ENCODE results near the gene KIAA1755. TPM values are rescaled to one million over a fixed set of nuclear protein-coding genes. Genes with fewer than 3 reads are reported as not detected.
A peak's percentile ranks its signal among the peaks of the same experiment; 100 is the strongest.

KIAA1755 gene
- total and polyA plus RNA-seq, 8 donors, result 1.2 to 9.4 (median 3.1) TPM; not detected in 1

DNA sequence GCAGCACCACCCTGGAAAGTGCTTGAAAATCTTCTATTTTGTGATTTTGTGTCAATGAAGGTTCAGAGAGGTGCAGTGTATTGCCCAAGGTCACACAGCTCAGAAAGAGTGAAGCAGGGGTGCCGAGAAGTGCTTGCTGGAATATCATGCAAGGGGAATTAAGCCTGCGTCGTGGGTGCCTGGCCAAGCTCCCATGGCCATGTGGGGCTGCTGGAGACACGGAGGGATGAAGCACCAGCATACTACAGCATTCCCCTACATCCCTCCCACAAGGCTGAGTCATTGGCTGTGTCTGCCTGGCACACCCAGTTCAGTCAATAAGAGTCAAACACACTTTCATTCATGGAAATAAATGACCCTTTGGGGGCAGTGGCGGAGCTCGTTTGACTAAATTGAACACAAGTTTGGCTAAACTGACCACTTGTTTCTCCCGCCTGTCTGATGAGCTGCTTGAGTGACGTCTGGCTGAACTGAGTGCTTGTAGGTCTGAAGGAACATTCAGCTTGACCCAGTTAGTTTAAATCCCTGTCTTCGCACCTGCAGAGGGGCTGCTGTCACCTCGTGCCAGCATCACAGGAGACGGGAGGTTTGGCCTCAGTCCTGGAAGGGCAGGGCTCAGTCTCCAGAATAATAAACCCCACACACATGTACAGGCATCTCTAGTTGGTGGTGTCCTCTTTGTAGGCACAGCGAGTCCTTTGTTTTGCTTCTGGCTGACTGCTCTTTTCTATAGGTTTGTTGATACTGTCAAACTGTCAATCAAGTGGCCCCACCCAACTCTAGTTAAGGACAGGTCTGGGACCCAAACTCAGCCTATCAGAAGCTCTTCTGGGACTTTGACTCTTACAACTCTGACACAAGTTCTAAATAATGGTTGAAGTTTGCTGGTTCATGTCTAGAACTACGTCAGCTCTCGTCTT, 87.0 kb downstream of the KIAA1755 start:
- WGBS, 5 donors, result 30 to 43% (median 32%) methylated on average over 14 of the region's 14 CpGs
- Histone ChIP-seq H3K27ac (peak overlapping the region in 2 of 5 donors; percentile 38 to 54), H3K9me3 (no peaks in the 10 kb centered on the region), H3K36me3 (no peaks in the 10 kb centered on the region), H3K27me3 (no peaks in the 10 kb centered on the region), H3K4me3 (no peak overlapping the region), H3K4me1 (peaks cover 12 to 30% (median 16%) of the 10 kb centered on the region in 4 donors)
- intact Hi-C loops (cut with DNase I; ENCODE audit: low total_unique reads), result no loop called here
- peak; percentile 40 to 86 for DNase-seq
- TF ChIP-seq, protein P1, sequence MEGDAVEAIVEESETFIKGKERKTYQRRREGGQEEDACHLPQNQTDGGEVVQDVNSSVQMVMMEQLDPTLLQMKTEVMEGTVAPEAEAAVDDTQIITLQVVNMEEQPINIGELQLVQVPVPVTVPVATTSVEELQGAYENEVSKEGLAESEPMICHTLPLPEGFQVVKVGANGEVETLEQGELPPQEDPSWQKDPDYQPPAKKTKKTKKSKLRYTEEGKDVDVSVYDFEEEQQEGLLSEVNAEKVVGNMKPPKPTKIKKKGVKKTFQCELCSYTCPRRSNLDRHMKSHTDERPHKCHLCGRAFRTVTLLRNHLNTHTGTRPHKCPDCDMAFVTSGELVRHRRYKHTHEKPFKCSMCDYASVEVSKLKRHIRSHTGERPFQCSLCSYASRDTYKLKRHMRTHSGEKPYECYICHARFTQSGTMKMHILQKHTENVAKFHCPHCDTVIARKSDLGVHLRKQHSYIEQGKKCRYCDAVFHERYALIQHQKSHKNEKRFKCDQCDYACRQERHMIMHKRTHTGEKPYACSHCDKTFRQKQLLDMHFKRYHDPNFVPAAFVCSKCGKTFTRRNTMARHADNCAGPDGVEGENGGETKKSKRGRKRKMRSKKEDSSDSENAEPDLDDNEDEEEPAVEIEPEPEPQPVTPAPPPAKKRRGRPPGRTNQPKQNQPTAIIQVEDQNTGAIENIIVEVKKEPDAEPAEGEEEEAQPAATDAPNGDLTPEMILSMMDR (IDR thresholded peaks at IDR 0.05), result no peak
- TF ChIP-seq POLR2AphosphoS5 (IDR thresholded peaks at IDR 0.05), result peak in 2 of 3 donors; percentile 29 to 74

DNA sequence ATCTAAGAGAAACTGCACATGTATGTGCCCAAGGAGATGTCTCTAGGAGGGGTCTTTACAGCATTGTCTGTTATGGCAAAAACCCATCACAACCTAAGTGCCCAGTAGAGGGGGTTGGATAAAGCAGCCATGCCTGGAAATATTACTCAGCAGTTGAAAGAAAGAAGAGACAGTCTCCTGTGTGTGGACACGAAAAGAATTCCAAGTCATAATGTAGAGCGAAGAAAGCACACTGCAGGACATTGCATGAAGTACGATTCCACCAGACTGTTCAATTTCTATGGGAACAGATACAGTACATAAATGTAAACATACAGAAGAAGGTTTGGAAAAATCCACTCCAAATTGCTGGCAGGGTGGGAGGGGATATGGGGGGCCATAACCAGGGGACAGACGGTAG, 88.1 kb downstream of the KIAA1755 start:
- H3K4me3 ChIP-seq, result no peak overlapping the region
- H3K36me3 ChIP-seq, result no peaks in the 10 kb centered on the region
- no peaks in the 10 kb centered on the region for H3K27me3 ChIP-seq
- TF ChIP-seq, protein P1 (IDR thresholded peaks at IDR 0.05), result no peak
- TF ChIP-seq EP300 (IDR thresholded peaks at IDR 0.05), result no peak
- no peak for TF ChIP-seq POLR2AphosphoS5 (IDR thresholded peaks at IDR 0.05)
- no peak for TF ChIP-seq POLR2A (IDR thresholded peaks at IDR 0.05)
- DNase-seq, result no peak
- no peak overlapping the region for H3K27ac ChIP-seq
- intact Hi-C loops (cut with DNase I; ENCODE audit: low total_unique reads), result no loop called here
- 39 to 55% (median 48%) methylated on average over 4 of the region's 4 CpGs for WGBS, 5 donors
- peaks cover 16 to 41% (median 25%) of the 10 kb centered on the region in 4 donors for H3K4me1 ChIP-seq
- no peaks in the 10 kb centered on the region for H3K9me3 ChIP-seq

DNA sequence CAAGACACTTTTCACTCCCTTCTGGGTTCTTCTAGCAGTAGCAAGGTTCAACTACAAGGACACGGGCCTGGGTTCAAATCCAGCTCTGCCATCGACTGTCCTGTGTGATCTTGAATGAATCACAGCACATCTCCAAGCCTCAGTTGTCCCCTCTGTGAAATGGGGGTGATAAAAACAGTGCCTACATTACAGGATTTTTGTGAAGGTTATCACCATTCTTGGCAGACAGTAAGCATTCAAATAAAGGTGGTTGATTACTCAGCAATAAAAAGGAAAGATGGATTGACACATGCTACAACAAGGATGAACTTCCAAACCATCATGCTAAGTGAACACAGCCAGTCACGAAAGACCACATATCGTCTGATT, 88.9 kb downstream of the KIAA1755 start:
- TF ChIP-seq EP300 (IDR thresholded peaks at IDR 0.05) (no peak), POLR2A (IDR thresholded peaks at IDR 0.05) (no peak), POLR2AphosphoS5 (IDR thresholded peaks at IDR 0.05) (no peak)
- TF ChIP-seq, protein P1 (IDR thresholded peaks at IDR 0.05), result no peak
- Histone ChIP-seq H3K4me1 (peaks cover 17 to 48% (median 28%) of the 10 kb centered on the region in 4 donors), H3K27me3 (no peaks in the 10 kb centered on the region), H3K27ac (peak overlapping the region in 3 of 5 donors; percentile 4 to 20 (median 16)), H3K36me3 (no peaks in the 10 kb centered on the region), H3K4me3 (no peak overlapping the region), H3K9me3 (no peaks in the 10 kb centered on the region)
- intact Hi-C loops (cut with DNase I; ENCODE audit: low total_unique reads), result no loop called here
- DNase-seq, result no peak
- 61 to 78% (median 64%) methylated on average over 4 of the region's 4 CpGs for WGBS, 5 donors

DNA sequence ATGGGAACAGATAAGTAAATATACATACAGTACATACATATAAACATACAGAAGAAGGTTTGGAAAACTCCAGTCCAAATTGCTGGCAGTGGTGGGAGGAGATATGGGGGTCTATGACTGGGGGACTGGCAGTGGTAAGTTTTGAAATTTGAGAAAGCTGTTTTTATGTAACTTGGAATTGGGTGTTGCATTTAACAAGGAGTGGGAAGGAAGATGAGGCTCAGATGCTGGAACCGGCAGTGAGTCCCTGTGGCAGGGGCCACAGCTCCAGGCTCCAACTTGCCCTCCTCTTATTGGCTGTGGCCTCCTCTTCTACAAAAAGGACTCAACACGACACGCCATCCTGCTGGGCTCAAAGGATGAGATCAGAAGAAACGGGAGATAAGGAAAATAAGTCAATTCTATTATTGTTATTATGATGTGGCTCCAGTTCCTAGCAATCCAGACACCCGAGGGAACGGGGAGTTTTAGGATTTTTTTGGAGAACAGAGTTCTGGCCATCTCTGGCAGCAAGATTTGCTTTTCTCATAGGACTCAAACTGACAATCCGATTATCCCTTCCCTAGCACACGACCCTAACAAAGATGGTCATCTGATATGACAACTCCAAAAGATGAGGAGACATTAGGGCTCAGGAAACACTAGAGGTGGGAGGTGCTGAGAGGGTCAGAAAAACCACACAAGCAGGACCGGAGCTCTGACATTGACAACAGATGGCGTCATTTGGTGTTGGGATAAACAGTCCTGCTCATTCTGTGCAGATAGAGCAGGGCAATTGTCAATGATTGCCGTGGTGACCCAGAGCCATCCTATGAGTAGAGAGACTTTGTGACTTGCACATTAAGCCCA, 89.5 kb downstream of the KIAA1755 start:
- WGBS, 5 donors, result 49 to 55% (median 52%) methylated on average over 11 of the region's 11 CpGs
- peak overlapping the region in 3 of 5 donors; percentile 4 to 20 (median 18) for H3K27ac ChIP-seq
- TF ChIP-seq POLR2AphosphoS5 (IDR thresholded peaks at IDR 0.05) (no peak), EP300 (IDR thresholded peaks at IDR 0.05) (no peak), POLR2A (IDR thresholded peaks at IDR 0.05) (no peak)
- DNase-seq, result peak in 1 of 2 donors; percentile 57
- H3K4me1 ChIP-seq, result peaks cover 22 to 55% (median 29%) of the 10 kb centered on the region in 4 donors
- no peaks in the 10 kb centered on the region for H3K9me3 ChIP-seq
- H3K4me3 ChIP-seq, result no peak overlapping the region
- intact Hi-C loops (cut with DNase I; ENCODE audit: low total_unique reads), result no loop called here
- H3K27me3 ChIP-seq, result no peaks in the 10 kb centered on the region
- no peaks in the 10 kb centered on the region for H3K36me3 ChIP-seq
